Loucy (cell line): ENCODE results near the gene MAN2A2.

ENCODE experiments used
- H2AFZ ChIP-seq: fragments of 200-600 bp; sonication (generic); 2 replicates; pipeline ENCODE4 v1.6.0; 2016; ENCODE audit warnings: antibody characterized with exemption, mild to moderate bottlenecking, low read length, moderate library complexity
- H3F3A ChIP-seq: fragments of 200-600 bp; 2 replicates; pipeline ENCODE4 v1.6.0; 2016; ENCODE audit warnings: antibody characterized with exemption, low read depth, mild to moderate bottlenecking
- H3K27me3 ChIP-seq: fragments of 200-600 bp; sonication (generic); 2 replicates; pipeline ENCODE4 v1.6.1; 2014; ENCODE audit warnings: low read length, mild to moderate bottlenecking; ENCODE audit not compliant: insufficient read depth, poor library complexity, severe bottlenecking
- H3K36me3 ChIP-seq: fragments of 200-600 bp; sonication (generic); 2 replicates; pipeline ENCODE4 v1.6.1; 2016; ENCODE audit warnings: low read length; ENCODE audit not compliant: insufficient read depth
- H3K4me1 ChIP-seq: fragments of 200-600 bp; sonication (generic); 2 replicates; pipeline ENCODE4 v1.5.1; 2014; ENCODE audit warnings: low read length, mild to moderate bottlenecking; ENCODE audit not compliant: insufficient read depth, poor library complexity, severe bottlenecking
- H3K4me2 ChIP-seq: fragments of 200-600 bp; sonication (generic); 2 replicates; pipeline ENCODE4 v1.6.0; 2014; ENCODE audit warnings: antibody characterized with exemption, low read length, low read depth, mild to moderate bottlenecking; ENCODE audit not compliant: poor library complexity, severe bottlenecking
- H3K4me3 ChIP-seq: fragments of 200-600 bp; sonication (generic); 2 replicates; pipeline ENCODE4 v1.5.1; 2014; ENCODE audit warnings: low read length, mild to moderate bottlenecking, mixed read lengths; ENCODE audit not compliant: poor library complexity, severe bottlenecking
- H3K79me2 ChIP-seq: fragments of 200-600 bp; sonication (generic); 2 replicates; pipeline ENCODE4 v1.6.1; 2014; ENCODE audit warnings: low read length; ENCODE audit not compliant: insufficient read depth
- H3K9ac ChIP-seq: fragments of 200-600 bp; sonication (generic); 2 replicates; pipeline ENCODE4 v1.6.0; 2014; ENCODE audit warnings: mild to moderate bottlenecking, low read depth, low read length, moderate library complexity; ENCODE audit not compliant: poor library complexity, severe bottlenecking
- H3K9me2 ChIP-seq: fragments of 200-600 bp; sonication (generic); replicated peaks from 2 replicates; pipeline ENCODE4 v1.6.1; 2016; ENCODE audit warnings: low read depth, low read length, mixed read lengths
- H3K9me3 ChIP-seq: fragments of 200-600 bp; sonication (generic); 2 replicates; pipeline ENCODE4 v1.6.1; 2014; ENCODE audit warnings: mild to moderate bottlenecking, antibody characterized with exemption, low read length, low read depth; ENCODE audit not compliant: insufficient read depth
- H4K20me1 ChIP-seq: fragments of 200-600 bp; sonication (generic); 2 replicates; pipeline ENCODE4 v1.6.0; 2014; ENCODE audit warnings: antibody characterized with exemption, low read length, mild to moderate bottlenecking; ENCODE audit not compliant: insufficient read depth, poor library complexity, severe bottlenecking
- EZH2phosphoT487 ChIP-seq: fragments of 200-600 bp; IDR thresholded peaks from 2 replicates; pipeline ENCODE4 v1.6.1; 2018; ENCODE audit warnings: antibody characterized with exemption, mild to moderate bottlenecking, moderate library complexity, borderline replicate concordance
- TF ChIP-seq, protein P1 (sequence below): fragments of 200-600 bp; sonication (generic); conservative IDR thresholded peaks from 2 replicates; pipeline ENCODE4 v1.5.1; 2014; ENCODE audit warnings: mild to moderate bottlenecking, antibody characterized with exemption, low read length

MAN2A2 gene

GRCh38 chr15:90938261-90938660 lies 35.2 kb downstream of the MAN2A2 start:
- Histone ChIP-seq H3F3A (no peaks in the 10 kb centered on the region), H4K20me1 (peaks cover 18% of the 10 kb centered on the region), H2AFZ (no peak overlapping the region), H3K9ac (no peak overlapping the region), H3K9me3 (no peaks in the 10 kb centered on the region), H3K79me2 (peaks cover 26% of the 10 kb centered on the region), H3K4me1 (peaks cover 25% of the 10 kb centered on the region), H3K9me2 (no peaks in the 10 kb centered on the region), H3K36me3 (peaks cover 29% of the 10 kb centered on the region; the same call in 1 of the 2 replicates), H3K27me3 (no peaks in the 10 kb centered on the region), H3K4me2 (no peak overlapping the region), H3K4me3 (no peak overlapping the region)
- TF ChIP-seq EZH2phosphoT487: no peak
- TF ChIP-seq, protein P1, sequence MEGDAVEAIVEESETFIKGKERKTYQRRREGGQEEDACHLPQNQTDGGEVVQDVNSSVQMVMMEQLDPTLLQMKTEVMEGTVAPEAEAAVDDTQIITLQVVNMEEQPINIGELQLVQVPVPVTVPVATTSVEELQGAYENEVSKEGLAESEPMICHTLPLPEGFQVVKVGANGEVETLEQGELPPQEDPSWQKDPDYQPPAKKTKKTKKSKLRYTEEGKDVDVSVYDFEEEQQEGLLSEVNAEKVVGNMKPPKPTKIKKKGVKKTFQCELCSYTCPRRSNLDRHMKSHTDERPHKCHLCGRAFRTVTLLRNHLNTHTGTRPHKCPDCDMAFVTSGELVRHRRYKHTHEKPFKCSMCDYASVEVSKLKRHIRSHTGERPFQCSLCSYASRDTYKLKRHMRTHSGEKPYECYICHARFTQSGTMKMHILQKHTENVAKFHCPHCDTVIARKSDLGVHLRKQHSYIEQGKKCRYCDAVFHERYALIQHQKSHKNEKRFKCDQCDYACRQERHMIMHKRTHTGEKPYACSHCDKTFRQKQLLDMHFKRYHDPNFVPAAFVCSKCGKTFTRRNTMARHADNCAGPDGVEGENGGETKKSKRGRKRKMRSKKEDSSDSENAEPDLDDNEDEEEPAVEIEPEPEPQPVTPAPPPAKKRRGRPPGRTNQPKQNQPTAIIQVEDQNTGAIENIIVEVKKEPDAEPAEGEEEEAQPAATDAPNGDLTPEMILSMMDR: no peak

DNA sequence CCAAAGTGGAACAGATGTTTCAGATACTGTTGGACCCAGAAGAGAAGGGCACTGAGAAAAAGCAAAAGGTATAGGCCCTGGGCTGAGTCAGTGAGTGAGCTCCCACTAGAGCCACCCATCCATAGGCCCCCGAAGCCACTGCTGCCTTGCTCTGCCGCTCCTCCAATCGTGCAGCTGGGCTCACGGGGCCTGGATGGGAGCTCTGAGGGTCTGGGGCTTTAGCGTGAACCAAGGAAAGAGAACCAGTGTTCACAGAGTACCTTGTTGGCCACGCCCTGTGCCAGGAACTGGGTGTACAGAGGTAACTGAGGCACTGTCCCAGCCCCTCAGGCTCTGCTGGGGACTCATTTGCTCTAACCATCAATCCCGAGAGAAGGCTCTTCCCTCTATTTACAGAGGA lies 36.7 kb downstream of the MAN2A2 start:
- H3K9ac ChIP-seq: no peak overlapping the region
- H3K9me3 ChIP-seq: no peaks in the 10 kb centered on the region
- no peak overlapping the region for H3K4me3 ChIP-seq
- H3K9me2 ChIP-seq: no peaks in the 10 kb centered on the region
- H3F3A ChIP-seq: no peaks in the 10 kb centered on the region
- H3K27me3 ChIP-seq: no peaks in the 10 kb centered on the region
- peaks cover 35% of the 10 kb centered on the region; the same call in 1 of the 2 replicates for H3K36me3 ChIP-seq
- peaks cover 26% of the 10 kb centered on the region for H3K79me2 ChIP-seq
- peaks cover 16% of the 10 kb centered on the region for H3K4me1 ChIP-seq
- TF ChIP-seq EZH2phosphoT487: no peak
- TF ChIP-seq, protein P1: no peak
- no peak overlapping the region for H2AFZ ChIP-seq
- no peak overlapping the region for H3K4me2 ChIP-seq
- peaks cover 18% of the 10 kb centered on the region for H4K20me1 ChIP-seq

- Histone ChIP-seq H3F3A (no peaks in the 10 kb centered on the region), H3K9me3 (no peaks in the 10 kb centered on the region), H3K9me2 (no peaks in the 10 kb centered on the region), H3K36me3 (peaks cover 40% of the 10 kb centered on the region; the same call in 1 of the 2 replicates), H3K79me2 (peaks cover 19% of the 10 kb centered on the region), H3K27me3 (no peaks in the 10 kb centered on the region), H3K4me1 (peaks cover 10% of the 10 kb centered on the region), H3K4me3 (no peak overlapping the region), H3K9ac (no peak overlapping the region), H3K4me2 (no peak overlapping the region), H2AFZ (no peak overlapping the region), H4K20me1 (peaks cover 11% of the 10 kb centered on the region)
- no peak for TF ChIP-seq EZH2phosphoT487
- TF ChIP-seq, protein P1: no peak
These were observed 37.9 kb downstream of the MAN2A2 start for GRCh38 chr15:90941038-90941437.
